WTC11 (cell line): ENCODE data around the gene CIRBP. TPM values are rescaled to one million over a fixed set of nuclear protein-coding genes. Genes with fewer than 3 reads are reported as not detected.

Experiments used
- CBFB ChIP-seq: sonication (generic); formaldehyde crosslinking; IDR thresholded peaks from 2 replicates; pipeline ENCODE4 v1.8.1; 2022; ENCODE audit warnings: mild to moderate bottlenecking, low read depth, missing genetic modification reagents
- ESRRA ChIP-seq: sonication (generic); formaldehyde crosslinking; IDR thresholded peaks from 2 replicates; pipeline ENCODE4 v1.8.1; 2022; ENCODE audit warnings: mild to moderate bottlenecking, missing genetic modification reagents, borderline replicate concordance
- GABPB1 ChIP-seq: sonication (generic); formaldehyde crosslinking; IDR thresholded peaks from 2 replicates; pipeline ENCODE4 v1.8.1; 2023; ENCODE audit warnings: mild to moderate bottlenecking, missing genetic modification reagents
- GRHL2 ChIP-seq: fragments of 250-450 bp; sonication (Bioruptor Pico); IDR thresholded peaks from 2 replicates; pipeline ENCODE4 v1.8.0; 2022; ENCODE audit warnings: mild to moderate bottlenecking, moderate library complexity; ENCODE audit not compliant: insufficient replicate concordance, severe bottlenecking
- HMGA2 ChIP-seq: fragments of 250-450 bp; sonication (Bioruptor Pico); IDR thresholded peaks from 2 replicates; pipeline ENCODE4 v1.4.0; 2021; ENCODE audit warnings: mild to moderate bottlenecking, moderate library complexity
- JUN ChIP-seq: sonication (generic); formaldehyde crosslinking; IDR thresholded peaks from 2 replicates; pipeline ENCODE4 v1.8.0; 2023; ENCODE audit warnings: mild to moderate bottlenecking, missing genetic modification reagents
- KAT7 ChIP-seq: sonication (generic); formaldehyde crosslinking; IDR thresholded peaks from 2 replicates; pipeline ENCODE4 v1.8.1; 2023; ENCODE audit warnings: missing genetic modification reagents, mild to moderate bottlenecking, borderline replicate concordance
- MYBL2 ChIP-seq: sonication (generic); formaldehyde crosslinking; IDR thresholded peaks from 2 replicates; pipeline ENCODE4 v1.8.1; 2023; ENCODE audit warnings: mild to moderate bottlenecking, moderate library complexity, missing genetic modification reagents
- NFYB ChIP-seq: sonication (generic); formaldehyde crosslinking; conservative IDR thresholded peaks from 2 replicates; pipeline ENCODE4 v1.8.0; 2022; ENCODE audit warnings: low read depth, missing genetic modification reagents
- OVOL2 ChIP-seq: fragments of 250-450 bp; sonication (Bioruptor Pico); IDR thresholded peaks from 2 replicates; pipeline ENCODE4 v1.9.0; 2021; ENCODE audit warnings: mild to moderate bottlenecking, borderline replicate concordance
- PRRX2 ChIP-seq: fragments of 250-450 bp; sonication (Bioruptor Pico); IDR thresholded peaks from 2 replicates; pipeline ENCODE4 v1.8.0; 2021; ENCODE audit warnings: mild to moderate bottlenecking
- SMAD3 ChIP-seq: sonication (generic); formaldehyde crosslinking; IDR thresholded peaks from 2 replicates; pipeline ENCODE4 v1.8.0; 2022; ENCODE audit warnings: missing genetic modification reagents, mild to moderate bottlenecking, borderline replicate concordance
- SMAD4 ChIP-seq: sonication (generic); formaldehyde crosslinking; IDR thresholded peaks from 2 replicates; pipeline ENCODE4 v1.8.0; 2022; ENCODE audit warnings: mild to moderate bottlenecking, missing genetic modification reagents
- SP1 ChIP-seq: sonication (generic); formaldehyde crosslinking; conservative IDR thresholded peaks from 2 replicates; pipeline ENCODE4 v1.8.1; 2022; ENCODE audit warnings: missing genetic modification reagents
- TCF7 ChIP-seq: sonication (generic); formaldehyde crosslinking; IDR thresholded peaks from 2 replicates; pipeline ENCODE4 v1.8.0; 2022; ENCODE audit warnings: mild to moderate bottlenecking, low read depth, missing genetic modification reagents, moderate library complexity
- ZNF121 ChIP-seq: sonication (generic); formaldehyde crosslinking; IDR thresholded peaks from 2 replicates; pipeline ENCODE4 v1.8.0; 2023; ENCODE audit warnings: missing genetic modification reagents
- ZNF219 ChIP-seq: sonication (generic); formaldehyde crosslinking; IDR thresholded peaks from 2 replicates; pipeline ENCODE4 v1.8.0; 2023; ENCODE audit warnings: missing genetic modification reagents, mild to moderate bottlenecking, borderline replicate concordance
- ZNF317 ChIP-seq: sonication (generic); formaldehyde crosslinking; IDR thresholded peaks from 2 replicates; pipeline ENCODE4 v1.8.1; 2023; ENCODE audit warnings: low read depth, mild to moderate bottlenecking, moderate library complexity, missing genetic modification reagents, borderline replicate concordance
- ZNF423 ChIP-seq: fragments of 250-450 bp; sonication (Bioruptor Pico); IDR thresholded peaks from 2 replicates; pipeline ENCODE4 v2.1.2; 2022; ENCODE audit warnings: mild to moderate bottlenecking, moderate library complexity
- total RNA-seq: library from RNA; stranded (reverse); gene quantifications from 3 replicates; pipeline ENCODE4 v1.2.3, GENCODE V29; 2021
- TF ChIP-seq, protein P1 (sequence below): sonication (generic); formaldehyde crosslinking; IDR thresholded peaks from 2 replicates; pipeline ENCODE4 v1.8.0; 2023; ENCODE audit warnings: mild to moderate bottlenecking, missing genetic modification reagents
- TF ChIP-seq, protein P2 (sequence below): sonication (generic); formaldehyde crosslinking; IDR thresholded peaks from 2 replicates; pipeline ENCODE4 v1.8.0; 2023; ENCODE audit warnings: missing genetic modification reagents, mild to moderate bottlenecking, borderline replicate concordance
- TF ChIP-seq, protein P3 (sequence below): sonication (generic); formaldehyde crosslinking; IDR thresholded peaks from 2 replicates; pipeline ENCODE4 v1.8.0; 2022; ENCODE audit warnings: mild to moderate bottlenecking, missing genetic modification reagents
- TF ChIP-seq, protein P4 (sequence below): sonication (generic); formaldehyde crosslinking; IDR thresholded peaks from 2 replicates; pipeline ENCODE4 v1.8.1; 2023; ENCODE audit warnings: mild to moderate bottlenecking, missing genetic modification reagents, borderline replicate concordance
- TF ChIP-seq, protein P5 (sequence below): sonication (generic); formaldehyde crosslinking; conservative IDR thresholded peaks from 2 replicates; pipeline ENCODE4 v1.8.1; 2022; ENCODE audit warnings: mild to moderate bottlenecking, missing genetic modification reagents
- TF ChIP-seq, protein P6 (sequence below): sonication (generic); formaldehyde crosslinking; IDR thresholded peaks from 2 replicates; pipeline ENCODE4 v1.8.0; 2023; ENCODE audit warnings: missing genetic modification reagents
- TF ChIP-seq, protein P7 (sequence below): sonication (generic); formaldehyde crosslinking; IDR thresholded peaks from 2 replicates; pipeline ENCODE4 v1.8.0; 2022; ENCODE audit warnings: mild to moderate bottlenecking, missing genetic modification reagents

Gene CIRBP
- total RNA-seq, 1 experiment from 2014 or later, result 298 TPM

DNA sequence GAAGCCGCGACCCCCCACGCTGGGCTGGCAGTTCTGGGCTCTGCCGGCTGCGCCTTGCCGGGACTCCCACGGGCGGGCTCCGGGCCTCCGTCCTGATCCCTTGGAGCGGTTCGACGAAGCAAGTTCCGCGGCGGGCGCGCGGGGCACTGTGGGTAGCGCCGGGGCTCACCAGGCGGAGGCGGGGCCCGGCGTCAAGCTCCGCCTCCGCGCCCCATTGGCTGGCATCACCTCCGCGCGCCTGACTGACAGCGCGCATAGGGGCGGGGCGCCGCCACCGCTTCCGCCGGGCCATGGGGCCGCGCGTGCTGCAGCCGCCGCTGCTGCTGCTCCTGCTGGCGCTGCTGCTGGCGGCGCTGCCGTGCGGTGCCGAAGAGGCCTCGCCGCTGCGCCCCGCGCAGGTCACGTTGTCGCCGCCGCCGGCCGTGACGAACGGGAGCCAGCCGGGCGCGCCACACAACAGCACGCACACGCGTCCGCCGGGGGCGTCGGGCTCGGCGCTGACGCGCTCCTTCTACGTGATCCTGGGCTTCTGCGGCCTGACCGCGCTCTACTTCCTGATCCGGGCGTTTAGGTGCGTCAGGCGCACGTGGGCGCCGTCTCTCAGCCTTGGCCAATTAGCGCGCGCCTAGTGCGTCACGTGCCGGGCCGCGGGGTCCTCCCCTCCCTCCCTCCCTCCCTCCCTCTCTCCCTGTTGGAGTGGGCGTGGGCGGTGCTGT, 6.3 kb downstream of the CIRBP start, which contains the start of gene FAM174C (continued):
- TF ChIP-seq, protein P1, sequence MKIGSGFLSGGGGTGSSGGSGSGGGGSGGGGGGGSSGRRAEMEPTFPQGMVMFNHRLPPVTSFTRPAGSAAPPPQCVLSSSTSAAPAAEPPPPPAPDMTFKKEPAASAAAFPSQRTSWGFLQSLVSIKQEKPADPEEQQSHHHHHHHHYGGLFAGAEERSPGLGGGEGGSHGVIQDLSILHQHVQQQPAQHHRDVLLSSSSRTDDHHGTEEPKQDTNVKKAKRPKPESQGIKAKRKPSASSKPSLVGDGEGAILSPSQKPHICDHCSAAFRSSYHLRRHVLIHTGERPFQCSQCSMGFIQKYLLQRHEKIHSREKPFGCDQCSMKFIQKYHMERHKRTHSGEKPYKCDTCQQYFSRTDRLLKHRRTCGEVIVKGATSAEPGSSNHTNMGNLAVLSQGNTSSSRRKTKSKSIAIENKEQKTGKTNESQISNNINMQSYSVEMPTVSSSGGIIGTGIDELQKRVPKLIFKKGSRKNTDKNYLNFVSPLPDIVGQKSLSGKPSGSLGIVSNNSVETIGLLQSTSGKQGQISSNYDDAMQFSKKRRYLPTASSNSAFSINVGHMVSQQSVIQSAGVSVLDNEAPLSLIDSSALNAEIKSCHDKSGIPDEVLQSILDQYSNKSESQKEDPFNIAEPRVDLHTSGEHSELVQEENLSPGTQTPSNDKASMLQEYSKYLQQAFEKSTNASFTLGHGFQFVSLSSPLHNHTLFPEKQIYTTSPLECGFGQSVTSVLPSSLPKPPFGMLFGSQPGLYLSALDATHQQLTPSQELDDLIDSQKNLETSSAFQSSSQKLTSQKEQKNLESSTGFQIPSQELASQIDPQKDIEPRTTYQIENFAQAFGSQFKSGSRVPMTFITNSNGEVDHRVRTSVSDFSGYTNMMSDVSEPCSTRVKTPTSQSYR (CRISPR knock-in tag), result 0 out of 2 replicates have a peak, but pooled peaks have one; percentile 53
- TF ChIP-seq ZNF423 (CRISPR knock-in tag) (no peak), GABPB1 (0 out of 2 replicates have a peak, but pooled peaks have one; percentile 33), HMGA2 (CRISPR knock-in tag) (no peak), OVOL2 (CRISPR knock-in tag) (no peak), ESRRA (CRISPR knock-in tag) (peak; percentile 27; the same call in 1 of the 2 replicates), KAT7 (peak; percentile 99), MYBL2 (CRISPR knock-in tag) (no peak; the same call in 1 of the 2 replicates), SP1 (CRISPR knock-in tag) (peak; percentile 91), ZNF121 (CRISPR knock-in tag) (no peak), PRRX2 (peak; percentile 87), ZNF317 (CRISPR knock-in tag) (no peak), SMAD4 (CRISPR knock-in tag) (no peak), NFYB (peak; percentile 71), TCF7 (CRISPR knock-in tag) (no peak; the same call in 1 of the 2 replicates), CBFB (CRISPR knock-in tag) (peak; percentile 95), JUN (CRISPR knock-in tag) (peak; percentile 75; the same call in 1 of the 2 replicates), ZNF219 (CRISPR knock-in tag) (no peak; the same call in 1 of the 2 replicates), SMAD3 (CRISPR knock-in tag) (no peak; the same call in 1 of the 2 replicates), GRHL2 (CRISPR knock-in tag) (no peak)
- TF ChIP-seq, protein P2, sequence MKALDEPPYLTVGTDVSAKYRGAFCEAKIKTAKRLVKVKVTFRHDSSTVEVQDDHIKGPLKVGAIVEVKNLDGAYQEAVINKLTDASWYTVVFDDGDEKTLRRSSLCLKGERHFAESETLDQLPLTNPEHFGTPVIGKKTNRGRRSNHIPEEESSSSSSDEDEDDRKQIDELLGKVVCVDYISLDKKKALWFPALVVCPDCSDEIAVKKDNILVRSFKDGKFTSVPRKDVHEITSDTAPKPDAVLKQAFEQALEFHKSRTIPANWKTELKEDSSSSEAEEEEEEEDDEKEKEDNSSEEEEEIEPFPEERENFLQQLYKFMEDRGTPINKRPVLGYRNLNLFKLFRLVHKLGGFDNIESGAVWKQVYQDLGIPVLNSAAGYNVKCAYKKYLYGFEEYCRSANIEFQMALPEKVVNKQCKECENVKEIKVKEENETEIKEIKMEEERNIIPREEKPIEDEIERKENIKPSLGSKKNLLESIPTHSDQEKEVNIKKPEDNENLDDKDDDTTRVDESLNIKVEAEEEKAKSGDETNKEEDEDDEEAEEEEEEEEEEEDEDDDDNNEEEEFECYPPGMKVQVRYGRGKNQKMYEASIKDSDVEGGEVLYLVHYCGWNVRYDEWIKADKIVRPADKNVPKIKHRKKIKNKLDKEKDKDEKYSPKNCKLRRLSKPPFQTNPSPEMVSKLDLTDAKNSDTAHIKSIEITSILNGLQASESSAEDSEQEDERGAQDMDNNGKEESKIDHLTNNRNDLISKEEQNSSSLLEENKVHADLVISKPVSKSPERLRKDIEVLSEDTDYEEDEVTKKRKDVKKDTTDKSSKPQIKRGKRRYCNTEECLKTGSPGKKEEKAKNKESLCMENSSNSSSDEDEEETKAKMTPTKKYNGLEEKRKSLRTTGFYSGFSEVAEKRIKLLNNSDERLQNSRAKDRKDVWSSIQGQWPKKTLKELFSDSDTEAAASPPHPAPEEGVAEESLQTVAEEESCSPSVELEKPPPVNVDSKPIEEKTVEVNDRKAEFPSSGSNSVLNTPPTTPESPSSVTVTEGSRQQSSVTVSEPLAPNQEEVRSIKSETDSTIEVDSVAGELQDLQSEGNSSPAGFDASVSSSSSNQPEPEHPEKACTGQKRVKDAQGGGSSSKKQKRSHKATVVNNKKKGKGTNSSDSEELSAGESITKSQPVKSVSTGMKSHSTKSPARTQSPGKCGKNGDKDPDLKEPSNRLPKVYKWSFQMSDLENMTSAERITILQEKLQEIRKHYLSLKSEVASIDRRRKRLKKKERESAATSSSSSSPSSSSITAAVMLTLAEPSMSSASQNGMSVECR (CRISPR knock-in tag), result peak; percentile 47; the same call in 1 of the 2 replicates
- TF ChIP-seq, protein P3, sequence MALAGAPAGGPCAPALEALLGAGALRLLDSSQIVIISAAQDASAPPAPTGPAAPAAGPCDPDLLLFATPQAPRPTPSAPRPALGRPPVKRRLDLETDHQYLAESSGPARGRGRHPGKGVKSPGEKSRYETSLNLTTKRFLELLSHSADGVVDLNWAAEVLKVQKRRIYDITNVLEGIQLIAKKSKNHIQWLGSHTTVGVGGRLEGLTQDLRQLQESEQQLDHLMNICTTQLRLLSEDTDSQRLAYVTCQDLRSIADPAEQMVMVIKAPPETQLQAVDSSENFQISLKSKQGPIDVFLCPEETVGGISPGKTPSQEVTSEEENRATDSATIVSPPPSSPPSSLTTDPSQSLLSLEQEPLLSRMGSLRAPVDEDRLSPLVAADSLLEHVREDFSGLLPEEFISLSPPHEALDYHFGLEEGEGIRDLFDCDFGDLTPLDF (CRISPR knock-in tag), result no peak
- TF ChIP-seq, protein P4, sequence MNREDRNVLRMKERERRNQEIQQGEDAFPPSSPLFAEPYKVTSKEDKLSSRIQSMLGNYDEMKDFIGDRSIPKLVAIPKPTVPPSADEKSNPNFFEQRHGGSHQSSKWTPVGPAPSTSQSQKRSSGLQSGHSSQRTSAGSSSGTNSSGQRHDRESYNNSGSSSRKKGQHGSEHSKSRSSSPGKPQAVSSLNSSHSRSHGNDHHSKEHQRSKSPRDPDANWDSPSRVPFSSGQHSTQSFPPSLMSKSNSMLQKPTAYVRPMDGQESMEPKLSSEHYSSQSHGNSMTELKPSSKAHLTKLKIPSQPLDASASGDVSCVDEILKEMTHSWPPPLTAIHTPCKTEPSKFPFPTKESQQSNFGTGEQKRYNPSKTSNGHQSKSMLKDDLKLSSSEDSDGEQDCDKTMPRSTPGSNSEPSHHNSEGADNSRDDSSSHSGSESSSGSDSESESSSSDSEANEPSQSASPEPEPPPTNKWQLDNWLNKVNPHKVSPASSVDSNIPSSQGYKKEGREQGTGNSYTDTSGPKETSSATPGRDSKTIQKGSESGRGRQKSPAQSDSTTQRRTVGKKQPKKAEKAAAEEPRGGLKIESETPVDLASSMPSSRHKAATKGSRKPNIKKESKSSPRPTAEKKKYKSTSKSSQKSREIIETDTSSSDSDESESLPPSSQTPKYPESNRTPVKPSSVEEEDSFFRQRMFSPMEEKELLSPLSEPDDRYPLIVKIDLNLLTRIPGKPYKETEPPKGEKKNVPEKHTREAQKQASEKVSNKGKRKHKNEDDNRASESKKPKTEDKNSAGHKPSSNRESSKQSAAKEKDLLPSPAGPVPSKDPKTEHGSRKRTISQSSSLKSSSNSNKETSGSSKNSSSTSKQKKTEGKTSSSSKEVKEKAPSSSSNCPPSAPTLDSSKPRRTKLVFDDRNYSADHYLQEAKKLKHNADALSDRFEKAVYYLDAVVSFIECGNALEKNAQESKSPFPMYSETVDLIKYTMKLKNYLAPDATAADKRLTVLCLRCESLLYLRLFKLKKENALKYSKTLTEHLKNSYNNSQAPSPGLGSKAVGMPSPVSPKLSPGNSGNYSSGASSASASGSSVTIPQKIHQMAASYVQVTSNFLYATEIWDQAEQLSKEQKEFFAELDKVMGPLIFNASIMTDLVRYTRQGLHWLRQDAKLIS (CRISPR knock-in tag), result peak; percentile 54; the same call in 1 of the 2 replicates
- TF ChIP-seq, protein P5, sequence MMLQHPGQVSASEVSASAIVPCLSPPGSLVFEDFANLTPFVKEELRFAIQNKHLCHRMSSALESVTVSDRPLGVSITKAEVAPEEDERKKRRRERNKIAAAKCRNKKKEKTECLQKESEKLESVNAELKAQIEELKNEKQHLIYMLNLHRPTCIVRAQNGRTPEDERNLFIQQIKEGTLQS (CRISPR knock-in tag), result no peak
- TF ChIP-seq, protein P6, sequence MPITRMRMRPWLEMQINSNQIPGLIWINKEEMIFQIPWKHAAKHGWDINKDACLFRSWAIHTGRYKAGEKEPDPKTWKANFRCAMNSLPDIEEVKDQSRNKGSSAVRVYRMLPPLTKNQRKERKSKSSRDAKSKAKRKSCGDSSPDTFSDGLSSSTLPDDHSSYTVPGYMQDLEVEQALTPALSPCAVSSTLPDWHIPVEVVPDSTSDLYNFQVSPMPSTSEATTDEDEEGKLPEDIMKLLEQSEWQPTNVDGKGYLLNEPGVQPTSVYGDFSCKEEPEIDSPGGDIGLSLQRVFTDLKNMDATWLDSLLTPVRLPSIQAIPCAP (CRISPR knock-in tag), result no peak
- TF ChIP-seq, protein P7, sequence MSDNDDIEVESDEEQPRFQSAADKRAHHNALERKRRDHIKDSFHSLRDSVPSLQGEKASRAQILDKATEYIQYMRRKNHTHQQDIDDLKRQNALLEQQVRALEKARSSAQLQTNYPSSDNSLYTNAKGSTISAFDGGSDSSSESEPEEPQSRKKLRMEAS (CRISPR knock-in tag), result peak; percentile 57
